WTC11 (cell line): ENCODE measurements around the gene PBX3. TPM values are rescaled to one million over a fixed set of nuclear protein-coding genes. Genes with fewer than 3 reads are reported as not detected.

ENCODE experiments used
- ATAC-seq: fragments of 200-7000 bp; cut with Tn5 transposase; 2 replicates; pipeline ENCODE4 v1.10.0; 2021; ENCODE audit warnings: mild to moderate bottlenecking, moderate library complexity
- CTCF ChIA-PET: fragments of 300-600 bp; sonication (Branson Sonifier 250); formaldehyde crosslinking; loops from one replicate; lab custom pipeline; 2021; ENCODE audit warnings: antibody characterized with exemption; lab: Charles Lee
- POLR2A ChIA-PET: fragments of 350-600 bp; sonication (Branson Sonifier 250); formaldehyde crosslinking; loops from one replicate; lab custom pipeline; 2021; ENCODE audit warnings: antibody characterized with exemption; lab: Charles Lee
- DNase-seq: peaks from one replicate; pipeline ENCODE4 v3.0.0; 2021; ENCODE audit warnings: low spot score
- H3K27ac Mint-ChIP-seq: 2 replicates; pipeline ENCODE4 v1.8.0; 2021; ENCODE audit warnings: mixed read lengths
- H3K27me3 Mint-ChIP-seq: 2 replicates; pipeline ENCODE4 v1.8.0; 2021; ENCODE audit warnings: low read depth, mild to moderate bottlenecking, moderate library complexity, mixed read lengths
- H3K36me3 Mint-ChIP-seq: 2 replicates; pipeline ENCODE4 v1.8.0; 2021; ENCODE audit warnings: mixed read lengths
- H3K4me1 Mint-ChIP-seq: 2 replicates; pipeline ENCODE4 v1.8.0; 2022; ENCODE audit warnings: mixed read lengths
- H3K4me3 Mint-ChIP-seq: 2 replicates; pipeline ENCODE4 v1.8.0; 2021; ENCODE audit warnings: mild to moderate bottlenecking, moderate library complexity, mixed read lengths
- H3K9me3 Mint-ChIP-seq: 2 replicates; pipeline ENCODE4 v1.8.0; 2021; ENCODE audit warnings: mixed read lengths
- AR ChIP-seq: fragments of 250-450 bp; sonication (Bioruptor Pico); IDR thresholded peaks from 2 replicates; pipeline ENCODE4 v1.9.0; 2021; ENCODE audit warnings: mild to moderate bottlenecking
- ATF1 ChIP-seq: sonication (generic); formaldehyde crosslinking; IDR thresholded peaks from 2 replicates; pipeline ENCODE4 v1.8.1; 2023; ENCODE audit warnings: mild to moderate bottlenecking, moderate library complexity, missing genetic modification reagents
- ATF3 ChIP-seq: sonication (generic); formaldehyde crosslinking; conservative IDR thresholded peaks from 2 replicates; pipeline ENCODE4 v1.8.1; 2022; ENCODE audit warnings: mild to moderate bottlenecking, missing genetic modification reagents
- ELF4 ChIP-seq: sonication (generic); formaldehyde crosslinking; IDR thresholded peaks from 2 replicates; pipeline ENCODE4 v1.8.1; 2022; ENCODE audit warnings: low read depth, mild to moderate bottlenecking, moderate library complexity, missing genetic modification reagents
- ERG ChIP-seq: fragments of 250-450 bp; sonication (Bioruptor Pico); IDR thresholded peaks from 2 replicates; pipeline ENCODE4 v1.8.0; 2021; ENCODE audit warnings: mild to moderate bottlenecking
- FOXP1 ChIP-seq: sonication (generic); formaldehyde crosslinking; IDR thresholded peaks from 2 replicates; pipeline ENCODE4 v1.8.0; 2022; ENCODE audit warnings: missing genetic modification reagents, mild to moderate bottlenecking, moderate library complexity, borderline replicate concordance
- GTF2I ChIP-seq: fragments of 250-450 bp; sonication (Bioruptor Pico); conservative IDR thresholded peaks from 2 replicates; pipeline ENCODE4 v1.4.0; 2021; ENCODE audit warnings: mild to moderate bottlenecking
- HMGA2 ChIP-seq: fragments of 250-450 bp; sonication (Bioruptor Pico); IDR thresholded peaks from 2 replicates; pipeline ENCODE4 v1.4.0; 2021; ENCODE audit warnings: mild to moderate bottlenecking, moderate library complexity
- IRF1 ChIP-seq: sonication (generic); formaldehyde crosslinking; IDR thresholded peaks from 2 replicates; pipeline ENCODE4 v1.8.0; 2023; ENCODE audit warnings: missing genetic modification reagents
- JUN ChIP-seq: sonication (generic); formaldehyde crosslinking; IDR thresholded peaks from 2 replicates; pipeline ENCODE4 v1.8.0; 2023; ENCODE audit warnings: mild to moderate bottlenecking, missing genetic modification reagents
- NR3C1 ChIP-seq: sonication (generic); formaldehyde crosslinking; conservative IDR thresholded peaks from 2 replicates; pipeline ENCODE4 v1.8.1; 2023; ENCODE audit warnings: low read depth, mild to moderate bottlenecking, missing genetic modification reagents
- PREB ChIP-seq: sonication (generic); formaldehyde crosslinking; IDR thresholded peaks from 2 replicates; pipeline ENCODE4 v1.8.1; 2022; ENCODE audit warnings: mild to moderate bottlenecking, missing genetic modification reagents, moderate library complexity, borderline replicate concordance
- TEAD1 ChIP-seq: sonication (generic); formaldehyde crosslinking; IDR thresholded peaks from 2 replicates; pipeline ENCODE4 v1.8.0; 2022; ENCODE audit warnings: mild to moderate bottlenecking, missing genetic modification reagents
- ZBTB21 ChIP-seq: sonication (generic); formaldehyde crosslinking; IDR thresholded peaks from 2 replicates; pipeline ENCODE4 v1.8.1; 2023; ENCODE audit warnings: mild to moderate bottlenecking, missing genetic modification reagents, borderline replicate concordance
- ZNF138 ChIP-seq: sonication (generic); formaldehyde crosslinking; conservative IDR thresholded peaks from 2 replicates; pipeline ENCODE4 v1.8.1; 2022; ENCODE audit warnings: mild to moderate bottlenecking, moderate library complexity, missing genetic modification reagents
- ZNF219 ChIP-seq: sonication (generic); formaldehyde crosslinking; IDR thresholded peaks from 2 replicates; pipeline ENCODE4 v1.8.0; 2023; ENCODE audit warnings: missing genetic modification reagents, mild to moderate bottlenecking, borderline replicate concordance
- ZNF263 ChIP-seq: sonication (generic); formaldehyde crosslinking; IDR thresholded peaks from 2 replicates; pipeline ENCODE4 v1.8.1; 2022; ENCODE audit warnings: low read depth, mild to moderate bottlenecking, moderate library complexity, missing genetic modification reagents
- ZNF281 ChIP-seq: sonication (generic); formaldehyde crosslinking; IDR thresholded peaks from 2 replicates; pipeline ENCODE4 v1.8.0; 2023; ENCODE audit warnings: mild to moderate bottlenecking, missing genetic modification reagents
- ZNF416 ChIP-seq: fragments of 250-450 bp; sonication (Bioruptor Pico); IDR thresholded peaks from 2 replicates; pipeline ENCODE4 v1.9.0; 2021; ENCODE audit warnings: mild to moderate bottlenecking, inconsistent platforms
- ZNF512 ChIP-seq: sonication (generic); formaldehyde crosslinking; IDR thresholded peaks from 2 replicates; pipeline ENCODE4 v1.8.1; 2022; ENCODE audit warnings: missing genetic modification reagents, borderline replicate concordance
- total RNA-seq: library from RNA; stranded (reverse); gene quantifications from 3 replicates; pipeline ENCODE4 v1.2.3, GENCODE V29; 2021

PBX3 gene
- total RNA-seq, 1 experiment from 2014 or later: 48.5 TPM

GRCh38 chr9:125914411-125914810, 167.2 kb downstream of the PBX3 start:
- no peak for DNase-seq
- POLR2A ChIA-PET: interaction anchor here (1.1 kb wide), 1 partner anchor 16 kb away, joined by 3 read pairs; no protein-coding TSS in a partner anchor
- Mint-ChIP-seq H3K27ac (no peak overlapping the region), H3K36me3 (no peaks in the 10 kb centered on the region), H3K4me3 (no peak overlapping the region), H3K9me3 (no peaks in the 10 kb centered on the region), H3K4me1 (peaks cover 41% of the 10 kb centered on the region), H3K27me3 (no peaks in the 10 kb centered on the region)
- TF ChIP-seq ATF3 (CRISPR knock-in tag) (no peak), FOXP1 (CRISPR knock-in tag) (no peak), HMGA2 (CRISPR knock-in tag) (no peak), ATF1 (CRISPR knock-in tag) (no peak), ZNF512 (CRISPR knock-in tag) (no peak), ERG (CRISPR knock-in tag) (no peak), IRF1 (CRISPR knock-in tag) (no peak), AR (CRISPR knock-in tag) (no peak), ZBTB21 (no peak), NR3C1 (no peak)
- CTCF ChIA-PET: no interaction called here
- no peak for ATAC-seq

GRCh38 chr9:125915606-125916005, 168.4 kb downstream of the PBX3 start:
- no peaks in the 10 kb centered on the region for H3K9me3 Mint-ChIP-seq
- no peaks in the 10 kb centered on the region for H3K27me3 Mint-ChIP-seq
- ChIA-PET POLR2A (no interaction called here), CTCF (no interaction called here)
- ATAC-seq: no peak
- peaks cover 48% of the 10 kb centered on the region for H3K4me1 Mint-ChIP-seq
- DNase-seq: no peak
- no peak for TF ChIP-seq ELF4 (CRISPR knock-in tag)
- no peak for TF ChIP-seq ZNF263 (CRISPR knock-in tag)
- H3K36me3 Mint-ChIP-seq: no peaks in the 10 kb centered on the region
- H3K27ac Mint-ChIP-seq: peak overlapping the region; percentile 91
- H3K4me3 Mint-ChIP-seq: no peak overlapping the region

GRCh38 chr9:125919565-125919964, 172.4 kb downstream of the PBX3 start:
- H3K9me3 Mint-ChIP-seq: no peaks in the 10 kb centered on the region
- no peak overlapping the region for H3K4me3 Mint-ChIP-seq
- no peak for ATAC-seq
- no peaks in the 10 kb centered on the region for H3K27me3 Mint-ChIP-seq
- ChIA-PET CTCF (no interaction called here), POLR2A (no interaction called here)
- H3K36me3 Mint-ChIP-seq: no peaks in the 10 kb centered on the region
- H3K4me1 Mint-ChIP-seq: peaks cover 22% of the 10 kb centered on the region
- DNase-seq: no peak
- H3K27ac Mint-ChIP-seq: peak overlapping the region; percentile 3; the same call in 1 of the 2 replicates
- TF ChIP-seq JUN (CRISPR knock-in tag): no peak
- TF ChIP-seq PREB: no peak
- TF ChIP-seq ZNF138 (CRISPR knock-in tag): no peak
- no peak for TF ChIP-seq ZNF219 (CRISPR knock-in tag)
- no peak for TF ChIP-seq GTF2I (CRISPR knock-in tag)
- no peak for TF ChIP-seq TEAD1
- TF ChIP-seq FOXP1 (CRISPR knock-in tag): no peak
- no peak for TF ChIP-seq ZNF416 (CRISPR knock-in tag)
- no peak for TF ChIP-seq ZNF281 (CRISPR knock-in tag)
- no peak for TF ChIP-seq ERG (CRISPR knock-in tag)
